GM21737 (cell line): ENCODE results near the gene BAX.

Experiments used
- ATAC-seq: cut with Tn5 transposase; IDR thresholded peaks from one replicate; pipeline ENCODE4 v1.9.1; 2021; ENCODE audit warnings: mild to moderate bottlenecking, moderate library complexity; ENCODE audit not compliant: unreplicated experiment

Gene BAX

GRCh38 chr19:48961673-48962028, 7.0 kb downstream of the BAX start:
- ATAC-seq: no peak

GRCh38 chr19:48962029-48962848, 7.6 kb downstream of the BAX start:
- peak; percentile 33 for ATAC-seq

GRCh38 chr19:48962849-48963165, 8.1 kb downstream of the BAX start:
- no peak for ATAC-seq

DNA sequence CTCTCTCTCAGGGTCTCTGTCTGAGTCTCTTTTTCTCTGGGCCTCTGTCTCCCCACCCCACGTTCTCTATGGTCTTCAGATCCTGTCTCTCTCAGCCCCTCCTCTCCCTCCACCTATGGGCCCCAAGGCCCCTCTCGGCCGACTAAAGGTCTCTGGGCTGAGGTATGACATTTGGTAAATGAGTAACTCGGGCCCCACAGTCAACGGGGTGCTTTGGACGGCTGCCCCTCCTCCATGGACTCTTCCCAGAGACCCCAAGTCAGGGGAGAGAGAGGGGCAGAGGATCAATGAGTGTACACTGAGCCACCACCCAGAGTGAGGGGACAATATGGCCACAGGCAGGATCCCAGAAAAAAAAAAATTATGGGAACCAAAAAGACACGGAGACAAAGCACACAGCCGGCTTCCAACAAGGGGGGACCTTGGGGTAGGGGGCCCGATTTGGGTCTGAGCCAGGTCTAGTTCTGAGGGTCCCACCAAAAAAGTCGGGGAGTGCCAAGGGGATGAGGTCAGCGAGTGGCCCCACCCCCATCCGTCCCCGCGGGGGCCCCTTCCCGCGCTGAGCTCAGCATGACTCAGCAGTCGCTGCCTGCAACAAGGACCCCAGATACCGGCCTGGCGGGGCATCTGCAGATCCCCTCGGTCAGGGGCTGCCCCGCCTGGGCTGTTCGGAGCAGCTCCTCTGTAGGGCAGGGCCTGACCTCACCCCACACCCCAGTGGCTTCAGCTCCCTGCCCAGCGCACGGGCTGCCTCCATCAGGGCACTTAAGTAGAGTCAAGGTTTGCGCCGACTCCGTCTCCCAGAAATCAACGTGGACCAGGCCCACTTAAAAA, 8.9 kb downstream of the BAX start:
- ATAC-seq: no peak

GRCh38 chr19:48964205-48965039, 9.7 kb downstream of the BAX start:
- no peak for ATAC-seq

GRCh38 chr19:48965040-48965805, 10.5 kb downstream of the BAX start, which contains the start of gene FTL:
TSS of gene FTL (plus strand) at chr19:48965309. CDS start at chr19:48965508, 199 bp downstream.
- peak; percentile 51 for ATAC-seq

- no peak for ATAC-seq
These were observed 11.3 kb downstream of the BAX start for GRCh38 chr19:48965806-48966540.

DNA sequence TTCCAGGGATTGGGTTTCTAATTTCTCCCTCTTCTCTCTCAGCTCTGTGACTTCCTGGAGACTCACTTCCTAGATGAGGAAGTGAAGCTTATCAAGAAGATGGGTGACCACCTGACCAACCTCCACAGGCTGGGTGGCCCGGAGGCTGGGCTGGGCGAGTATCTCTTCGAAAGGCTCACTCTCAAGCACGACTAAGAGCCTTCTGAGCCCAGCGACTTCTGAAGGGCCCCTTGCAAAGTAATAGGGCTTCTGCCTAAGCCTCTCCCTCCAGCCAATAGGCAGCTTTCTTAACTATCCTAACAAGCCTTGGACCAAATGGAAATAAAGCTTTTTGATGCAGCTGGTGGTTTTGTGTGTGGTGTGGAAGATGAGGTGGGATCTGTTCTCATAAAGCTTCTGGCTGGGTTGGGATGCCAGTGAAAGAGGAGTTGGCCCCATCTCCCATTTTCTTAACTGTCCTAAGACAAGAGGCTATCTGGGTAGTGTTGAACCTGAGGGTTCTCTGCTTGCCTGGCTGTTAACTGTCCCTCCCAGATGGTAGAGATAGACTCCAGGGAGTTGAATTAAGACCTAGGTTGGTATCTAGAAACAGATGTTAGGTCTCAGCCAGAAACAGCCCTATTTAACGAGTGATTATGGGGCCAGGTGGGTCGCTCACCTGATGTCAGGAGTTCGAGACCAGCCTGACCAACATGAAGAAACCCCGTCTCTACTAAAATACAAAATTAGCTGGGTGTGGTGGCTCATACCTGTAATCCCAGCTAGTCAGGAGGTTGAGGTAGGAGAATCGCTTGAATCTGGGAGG, 12.1 kb downstream of the BAX start:
- no peak for ATAC-seq

DNA sequence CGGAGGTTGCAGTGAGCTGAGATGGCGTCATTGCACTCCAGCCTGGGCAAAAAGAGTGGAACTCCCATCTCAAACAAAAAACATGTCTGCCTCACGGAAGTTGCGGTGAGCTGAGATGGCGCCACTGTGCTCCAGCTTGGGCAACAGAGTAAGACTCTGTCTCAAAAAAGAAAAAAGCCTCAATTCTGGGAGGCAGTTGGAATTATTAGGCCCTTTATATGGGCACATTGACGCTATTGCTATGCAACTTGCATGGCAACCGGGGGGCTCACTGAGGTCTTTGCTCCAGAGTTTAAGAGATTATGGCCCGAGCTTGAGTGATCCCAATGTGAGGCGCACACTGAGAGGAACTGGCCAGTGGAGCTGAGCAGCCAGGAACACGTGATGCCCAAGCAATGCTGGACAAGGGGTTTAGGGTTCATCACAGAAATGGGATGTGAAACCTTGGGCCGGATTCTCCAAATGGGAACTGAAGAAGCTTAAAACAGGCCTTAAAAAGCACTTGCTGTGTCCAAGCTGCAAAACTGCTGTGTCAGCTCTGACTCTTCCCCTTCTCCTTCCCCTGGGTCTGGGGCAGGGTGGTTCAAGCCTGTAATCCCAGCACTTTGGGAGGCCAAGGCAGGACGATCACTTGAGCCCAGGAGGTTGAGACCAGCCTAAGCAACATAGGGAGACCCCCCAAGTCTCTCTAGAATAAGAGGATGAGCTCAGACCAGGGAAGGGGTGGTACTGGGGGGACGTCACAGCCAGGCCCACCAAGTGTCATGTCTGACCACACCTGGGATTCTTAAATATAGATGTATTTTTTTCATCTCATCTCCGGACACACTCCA, 12.9 kb downstream of the BAX start:
- no peak for ATAC-seq

- no peak for ATAC-seq
These were observed 13.5 kb downstream of the BAX start for GRCh38 chr19:48968179-48968661.

DNA sequence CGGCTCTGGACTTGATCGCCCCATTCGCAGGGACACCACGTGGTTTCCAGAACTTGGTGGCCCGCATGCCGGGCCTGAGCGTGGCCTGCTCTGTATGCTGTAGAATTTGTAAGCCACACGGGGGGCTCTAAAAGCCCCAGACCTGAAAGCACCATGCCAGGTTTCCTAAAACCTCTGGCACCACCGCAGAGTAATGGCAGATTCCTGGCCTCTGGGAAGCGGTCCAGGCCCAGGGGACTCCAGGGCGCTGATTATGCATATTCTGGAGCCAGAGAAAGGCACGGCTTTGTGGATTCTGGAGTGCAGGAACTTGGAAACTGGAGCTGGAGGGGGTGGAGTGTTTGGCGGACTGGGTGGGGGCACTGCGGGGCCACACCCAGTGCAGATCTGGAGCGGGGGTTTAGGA, 14.1 kb downstream of the BAX start:
- ATAC-seq: no peak

GRCh38 chr19:48969276-48970138, 14.8 kb downstream of the BAX start:
- ATAC-seq: no peak

GRCh38 chr19:48970139-48970766, 15.6 kb downstream of the BAX start:
- no peak for ATAC-seq

- no peak for ATAC-seq
These were observed 16.3 kb downstream of the BAX start for GRCh38 chr19:48970923-48971395.

- no peak for ATAC-seq
These were observed 21.5 kb downstream of the BAX start for GRCh38 chr19:48975947-48976847.
